HCT116 (cell line): ENCODE results near the gene SLITRK1. TPM values are rescaled to one million over a fixed set of nuclear protein-coding genes. Genes with fewer than 3 reads are reported as not detected.

Experiments used
- ATAC-seq: fragments of 200-7000 bp; cut with Tn5 transposase; 2 replicates; pipeline ENCODE4 v1.9.1; 2020; ENCODE audit warnings: mild to moderate bottlenecking, moderate library complexity
- BruUV-seq: library from RNA; stranded (reverse); fragments of 400-500 nt; replicated peaks from 2 replicates; lab custom pipeline; 2021; lab: Mats Ljungman, UMichigan
- CTCF ChIA-PET: fragments of 300-600 bp; sonication (Branson Sonifier 250); formaldehyde crosslinking; loops from one replicate; lab custom pipeline; 2021; ENCODE audit warnings: antibody characterized with exemption; lab: Charles Lee
- POLR2A ChIA-PET: fragments of 300-600, 350-600 bp; sonication (Branson Sonifier 250); formaldehyde crosslinking; loops from one replicate; lab custom pipeline; 2021; ENCODE audit warnings: antibody characterized with exemption; lab: Charles Lee
- RAD21 ChIA-PET, 2 experiments: fragments of 300-600 bp; sonication (Branson Sonifier 250); formaldehyde crosslinking; loops; one replicate each; lab custom pipeline; 2023; ENCODE audit warnings: low total read pairs in 2 of 2; ENCODE audit not compliant: uncharacterized antibody in 2 of 2, unreplicated experiment in 2 of 2, low non-redundant PET in 1 of 2; lab: Charles Lee
- DNase-seq: peaks from one replicate; pipeline ENCODE4 v3.0.0-alpha.2; 2010; ENCODE audit warnings: low read depth, low spot score
- H2AFZ ChIP-seq: fragments of 200-600 bp; shearing (Covaris generic), sonication (generic); 2 replicates; pipeline ENCODE4 v1.6.1; 2017; ENCODE audit warnings: low read depth, mixed run types, mixed read lengths, antibody characterized with exemption, low read length; ENCODE audit not compliant: poor library complexity, severe bottlenecking
- H3K27ac ChIP-seq: 2 replicates; pipeline ENCODE4 v1.5.1; 2012; ENCODE audit warnings: low read depth, low read length
- H3K27me3 ChIP-seq: fragments of 200-600 bp; sonication (generic); 2 replicates; pipeline ENCODE4 v1.6.1; 2016; ENCODE audit warnings: mixed run types, low read length, mixed read lengths; ENCODE audit not compliant: insufficient read depth
- H3K36me3 ChIP-seq, 2 experiments: fragments of 200-500 bp in 1 of 2; fragments of 200-600 bp in 1 of 2; sonication (Bioruptor generic) in 1 of 2; sonication (generic) in 1 of 2; 2 replicates each; pipeline versions ENCODE4 v1.5.1 to v1.6.1; 2014 to 2016; ENCODE audit warnings: low read length in 2 of 2, inconsistent platforms in 1 of 2, mixed read lengths in 1 of 2, mixed run types in 1 of 2; ENCODE audit not compliant: insufficient read depth in 2 of 2, control insufficient read depth in 1 of 2
- H3K4me1 ChIP-seq, 2 experiments: fragments of 200-600 bp in 1 of 2; sonication (generic) in 1 of 2; 2 replicates each; pipeline versions ENCODE4 v1.5.1 to v1.6.1; 2012 to 2017; ENCODE audit warnings: low read length in 2 of 2, inconsistent platforms in 1 of 2, mild to moderate bottlenecking in 1 of 2, mixed read lengths in 1 of 2, mixed run types in 1 of 2, moderate library complexity in 1 of 2; ENCODE audit not compliant: insufficient read depth in 2 of 2, control insufficient read depth in 1 of 2
- H3K4me2 ChIP-seq: fragments of 200-600 bp; sonication (generic); 2 replicates; pipeline ENCODE4 v1.6.1; 2017; ENCODE audit warnings: mixed run types, low read length, mixed read lengths
- H3K4me3 ChIP-seq, 2 experiments: fragments of 200-600 bp in 1 of 2; sonication (generic) in 1 of 2; replicated peaks in 1 of 2; 2 replicates each; pipeline ENCODE4 v1.5.1; 2011 to 2016; ENCODE audit warnings: low read length in 2 of 2, control low read depth in 1 of 2, low read depth in 1 of 2, mild to moderate bottlenecking in 1 of 2, mixed read lengths in 1 of 2, mixed run types in 1 of 2
- H3K79me2 ChIP-seq: fragments of 200-600 bp; sonication (generic); 2 replicates; pipeline ENCODE4 v1.6.1; 2017; ENCODE audit warnings: mild to moderate bottlenecking, mixed run types, low read length, moderate library complexity, mixed read lengths; ENCODE audit not compliant: insufficient read depth
- H3K9ac ChIP-seq: fragments of 200-600 bp; sonication (generic); 2 replicates; pipeline ENCODE4 v1.6.1; 2016; ENCODE audit warnings: low read length, mixed read lengths
- H3K9me2 ChIP-seq: fragments of 200-600 bp; sonication (generic), shearing (Covaris generic); 2 replicates; pipeline ENCODE4 v1.6.1; 2017; ENCODE audit warnings: mixed run types, mild to moderate bottlenecking, moderate library complexity; ENCODE audit not compliant: insufficient read depth
- H3K9me3 ChIP-seq, 2 experiments: fragments of 200-500 bp in 1 of 2; fragments of 200-600 bp in 1 of 2; sonication (Bioruptor generic) in 1 of 2; sonication (generic) in 1 of 2; 2 replicates each; pipeline ENCODE4 v1.6.1; 2014 to 2017; ENCODE audit warnings: low read length in 2 of 2, mixed read lengths in 2 of 2, inconsistent platforms in 1 of 2, low read depth in 1 of 2, mild to moderate bottlenecking in 1 of 2, mixed run types in 1 of 2, moderate library complexity in 1 of 2; ENCODE audit not compliant: control insufficient read depth in 1 of 2, insufficient read depth in 1 of 2
- H4K20me1 ChIP-seq: fragments of 200-600 bp; sonication (generic), shearing (Covaris generic); 2 replicates; pipeline ENCODE4 v1.6.1; 2017; ENCODE audit warnings: mixed run types, mild to moderate bottlenecking, moderate library complexity; ENCODE audit not compliant: insufficient read depth
- ELF1 ChIP-seq: IDR thresholded peaks from 2 replicates; pipeline ENCODE4 v1.6.1; 2012; ENCODE audit warnings: low read depth, borderline replicate concordance
- FOSL1 ChIP-seq: IDR thresholded peaks from 2 replicates; pipeline ENCODE4 v1.6.1; 2012; ENCODE audit warnings: low read depth
- MAX ChIP-seq: IDR thresholded peaks from 2 replicates; pipeline ENCODE4 v1.6.1; 2012
- RAD21 ChIP-seq: IDR thresholded peaks from 2 replicates; pipeline ENCODE4 v1.6.1; 2012; ENCODE audit warnings: low read depth, mild to moderate bottlenecking
- SRF ChIP-seq: IDR thresholded peaks from 2 replicates; pipeline ENCODE4 v1.6.1; 2012; ENCODE audit warnings: low read depth
- ZBTB33 ChIP-seq: IDR thresholded peaks from 2 replicates; pipeline ENCODE4 v1.6.1; 2011; ENCODE audit warnings: mild to moderate bottlenecking, low read length, moderate library complexity; ENCODE audit not compliant: insufficient replicate concordance; ENCODE audit errors: extremely low read depth
- intact Hi-C: fragments of 100-400 bp; cut with micrococcal nuclease; formaldehyde crosslinking; loops from 2 replicates; pipeline ENCODE4 v1.10.0; 2022
- total RNA-seq: library from RNA; stranded (reverse); gene quantifications from one replicate; pipeline ENCODE4 v1.2.1, GENCODE V29; 2021; ENCODE audit not compliant: unreplicated experiment

SLITRK1 gene
- total RNA-seq, 1 experiment from 2014 or later: not detected

DNA sequence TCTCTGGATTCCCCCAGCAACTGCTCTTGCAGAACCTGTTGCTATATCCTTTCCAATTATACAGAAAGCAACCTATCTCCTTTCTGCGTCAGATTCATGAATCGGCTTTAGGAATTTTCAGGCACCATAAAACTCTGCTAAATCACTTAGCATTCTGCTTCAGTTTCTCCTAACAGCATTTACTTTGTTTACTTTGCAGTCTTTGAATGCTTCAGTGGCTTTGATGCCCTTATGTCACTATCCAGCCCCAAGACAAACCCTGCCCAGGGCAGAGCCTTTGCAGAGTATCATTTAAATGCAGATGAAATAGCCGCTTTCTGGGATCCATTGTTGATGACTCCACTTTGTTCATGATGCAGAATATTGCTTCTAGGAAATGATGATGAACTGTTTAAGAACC is 43.1 kb downstream of the SLITRK1 start (continued):
- TF ChIP-seq ELF1: no peak

GRCh38 chr13:83831796-83832195 is 50.5 kb downstream of the SLITRK1 start:
- RAD21 ChIA-PET: no interaction called here
- no peak for TF ChIP-seq ZBTB33
- no peaks in the 10 kb centered on the region for H3K27me3 ChIP-seq
- no peaks in the 10 kb centered on the region for H3K9me3 ChIP-seq
- no peak overlapping the region for H3K27ac ChIP-seq
- POLR2A ChIA-PET: no interaction called here
- no peak overlapping the region for H3K4me3 ChIP-seq
- H3K9me2 ChIP-seq: no peaks in the 10 kb centered on the region
- H4K20me1 ChIP-seq: no peaks in the 10 kb centered on the region
- BruUV-seq: no TSS peak
- H3K79me2 ChIP-seq: no peaks in the 10 kb centered on the region
- ATAC-seq: no peak
- intact Hi-C loops: no loop called here
- CTCF ChIA-PET: no interaction called here
- DNase-seq: no peak
- H3K36me3 ChIP-seq: no peaks in the 10 kb centered on the region
- no peaks in the 10 kb centered on the region for H3K4me1 ChIP-seq
- no peak overlapping the region for H3K4me2 ChIP-seq
- no peak overlapping the region for H3K9ac ChIP-seq
- H2AFZ ChIP-seq: no peak overlapping the region

GRCh38 chr13:83829810-83830209 is 52.5 kb downstream of the SLITRK1 start:
- no peaks in the 10 kb centered on the region; the same call in 1 of the 2 replicates for H4K20me1 ChIP-seq
- H3K9ac ChIP-seq: no peak overlapping the region
- CTCF ChIA-PET: no interaction called here
- H2AFZ ChIP-seq: no peak overlapping the region
- no peaks in the 10 kb centered on the region for H3K27me3 ChIP-seq
- no peaks in the 10 kb centered on the region for H3K9me3 ChIP-seq
- no peaks in the 10 kb centered on the region for H3K79me2 ChIP-seq
- RAD21 ChIA-PET: no interaction called here
- POLR2A ChIA-PET: no interaction called here
- no peaks in the 10 kb centered on the region for H3K9me2 ChIP-seq
- DNase-seq: no peak
- no peaks in the 10 kb centered on the region for H3K36me3 ChIP-seq
- no peak overlapping the region for H3K4me2 ChIP-seq
- no peaks in the 10 kb centered on the region for H3K4me1 ChIP-seq
- TF ChIP-seq SRF: no peak
- no peak for TF ChIP-seq ZBTB33
- TF ChIP-seq FOSL1: no peak
- TF ChIP-seq RAD21: no peak
- TF ChIP-seq MAX: no peak
- TF ChIP-seq, all 23 proteins: peak for 0
- ATAC-seq: no peak
- no peak overlapping the region for H3K4me3 ChIP-seq
- intact Hi-C loops: no loop called here
- no peak overlapping the region for H3K27ac ChIP-seq
- BruUV-seq: no TSS peak
